ENCODE results near the gene SHISA4. TPM values are rescaled to one million over a fixed set of nuclear protein-coding genes. Genes with fewer than 3 reads are reported as not detected.

SHISA4 gene
- total RNA-seq, 1 experiment from 2014 or later: 9.9 TPM

- peak; percentile 38 for TF ChIP-seq CTCF (IDR thresholded peaks at IDR 0.05; ENCODE audit: unreplicated experiment)
- Mint-ChIP-seq H3K27me3 (ENCODE audit: unreplicated experiment) (no peaks in the 10 kb centered on the region), H3K9me3 (ENCODE audit: low read depth, unreplicated experiment) (no peaks in the 10 kb centered on the region), H3K4me1 (ENCODE audit: low read depth, unreplicated experiment) (no peaks in the 10 kb centered on the region), H3K36me3 (ENCODE audit: insufficient read depth, unreplicated experiment) (peaks cover 49% of the 10 kb centered on the region), H3K27ac (ENCODE audit: unreplicated experiment) (no peak overlapping the region), H3K4me3 (ENCODE audit: low read depth, unreplicated experiment) (no peak overlapping the region)
- DNase-seq: peak; percentile 33
- CTCF ChIA-PET: no interaction called here
- intact Hi-C loops (cut with micrococcal nuclease; ENCODE audit: unreplicated experiment): loop anchor here (5.0 kb wide), 1 partner anchor 261 kb away; no protein-coding TSS in a partner anchor
- no TSS peak for BruUV-seq (replicated peaks)
Observed at GRCh38 chr1:201876148-201876818, 12.4 kb upstream of the SHISA4 start.

- peak; percentile 41 for TF ChIP-seq CTCF (IDR thresholded peaks at IDR 0.05; ENCODE audit: unreplicated experiment)
- H3K4me3 Mint-ChIP-seq (ENCODE audit: low read depth, unreplicated experiment): no peak overlapping the region
- DNase-seq: peak; percentile 51
- CTCF ChIA-PET: interaction anchor here (0.6 to 1.2 kb wide), 11 partner anchors 9 to 365 kb away, joined by 3 to 10 read pairs (median 3); partner anchors contain the start of gene IPO9
- no peaks in the 10 kb centered on the region for H3K4me1 Mint-ChIP-seq (ENCODE audit: low read depth, unreplicated experiment)
- intact Hi-C loops (cut with micrococcal nuclease; ENCODE audit: unreplicated experiment): loop anchor here (1.0 to 5.0 kb wide), 2 partner anchors 94 to 259 kb away; no protein-coding TSS in a partner anchor
- no TSS peak for BruUV-seq (replicated peaks)
- H3K36me3 Mint-ChIP-seq (ENCODE audit: insufficient read depth, unreplicated experiment): peaks cover 40% of the 10 kb centered on the region
- no peaks in the 10 kb centered on the region for H3K27me3 Mint-ChIP-seq (ENCODE audit: unreplicated experiment)
- no peaks in the 10 kb centered on the region for H3K9me3 Mint-ChIP-seq (ENCODE audit: low read depth, unreplicated experiment)
- H3K27ac Mint-ChIP-seq (ENCODE audit: unreplicated experiment): no peak overlapping the region
Observed at GRCh38 chr1:201877877-201878401, 10.8 kb upstream of the SHISA4 start.

- no peak overlapping the region for H3K4me3 Mint-ChIP-seq (ENCODE audit: low read depth, unreplicated experiment)
- CTCF ChIA-PET: interaction anchor here (0.8 kb wide), 1 partner anchor 15 kb away, joined by 3 read pairs; no protein-coding TSS in a partner anchor
- H3K27ac Mint-ChIP-seq (ENCODE audit: unreplicated experiment): no peak overlapping the region
- no peak for TF ChIP-seq CTCF (IDR thresholded peaks at IDR 0.05; ENCODE audit: unreplicated experiment)
- no peak for DNase-seq
- peaks cover 25% of the 10 kb centered on the region for H3K36me3 Mint-ChIP-seq (ENCODE audit: insufficient read depth, unreplicated experiment)
- H3K9me3 Mint-ChIP-seq (ENCODE audit: low read depth, unreplicated experiment): no peaks in the 10 kb centered on the region
- BruUV-seq (replicated peaks): no TSS peak
- H3K27me3 Mint-ChIP-seq (ENCODE audit: unreplicated experiment): no peaks in the 10 kb centered on the region
- H3K4me1 Mint-ChIP-seq (ENCODE audit: low read depth, unreplicated experiment): peaks cover 19% of the 10 kb centered on the region
- intact Hi-C loops (cut with micrococcal nuclease; ENCODE audit: unreplicated experiment): no loop called here
Observed at GRCh38 chr1:201880928-201881571, 7.6 kb upstream of the SHISA4 start.

GRCh38 chr1:201881617-201882016, 7.1 kb upstream of the SHISA4 start:
- Mint-ChIP-seq H3K27me3 (ENCODE audit: unreplicated experiment) (no peaks in the 10 kb centered on the region), H3K36me3 (ENCODE audit: insufficient read depth, unreplicated experiment) (peaks cover 21% of the 10 kb centered on the region), H3K9me3 (ENCODE audit: low read depth, unreplicated experiment) (no peaks in the 10 kb centered on the region), H3K27ac (ENCODE audit: unreplicated experiment) (no peak overlapping the region), H3K4me1 (ENCODE audit: low read depth, unreplicated experiment) (peaks cover 19% of the 10 kb centered on the region), H3K4me3 (ENCODE audit: low read depth, unreplicated experiment) (no peak overlapping the region)
- no TSS peak for BruUV-seq (replicated peaks)
- CTCF ChIA-PET: no interaction called here
- no peak for DNase-seq
- TF ChIP-seq CTCF (IDR thresholded peaks at IDR 0.05; ENCODE audit: unreplicated experiment): no peak
- intact Hi-C loops (cut with micrococcal nuclease; ENCODE audit: unreplicated experiment): no loop called here
